Retinal pigment epithelial cell (primary cell): ENCODE results near the gene LAPTM4A.

Experiments used
- DNase-seq: peaks from one replicate; pipeline ENCODE4 v3.0.0-alpha.2; 2010; ENCODE audit warnings: low read depth
- H3K4me3 ChIP-seq: 2 replicates; pipeline ENCODE4 v1.5.1; 2011; ENCODE audit warnings: mild to moderate bottlenecking, low read length, control low read depth, moderate library complexity
- CTCF ChIP-seq: conservative IDR thresholded peaks from 2 replicates; pipeline ENCODE4 v1.5.1; 2011; ENCODE audit warnings: low read depth, low read length, control low read depth, inconsistent platforms

LAPTM4A gene

GRCh38 chr2:20025065-20025786 is 26.2 kb downstream of the LAPTM4A start:
- H3K4me3 ChIP-seq: no peak overlapping the region

GRCh38 chr2:20023688-20024087 is 27.7 kb downstream of the LAPTM4A start:
- no peak for DNase-seq
- TF ChIP-seq CTCF: no peak
- no peak overlapping the region for H3K4me3 ChIP-seq

More at GRCh38 chr2:20025065-20025786, 26.2 kb downstream of the LAPTM4A start:
- TF ChIP-seq CTCF: no peak
- no peak for DNase-seq

DNA sequence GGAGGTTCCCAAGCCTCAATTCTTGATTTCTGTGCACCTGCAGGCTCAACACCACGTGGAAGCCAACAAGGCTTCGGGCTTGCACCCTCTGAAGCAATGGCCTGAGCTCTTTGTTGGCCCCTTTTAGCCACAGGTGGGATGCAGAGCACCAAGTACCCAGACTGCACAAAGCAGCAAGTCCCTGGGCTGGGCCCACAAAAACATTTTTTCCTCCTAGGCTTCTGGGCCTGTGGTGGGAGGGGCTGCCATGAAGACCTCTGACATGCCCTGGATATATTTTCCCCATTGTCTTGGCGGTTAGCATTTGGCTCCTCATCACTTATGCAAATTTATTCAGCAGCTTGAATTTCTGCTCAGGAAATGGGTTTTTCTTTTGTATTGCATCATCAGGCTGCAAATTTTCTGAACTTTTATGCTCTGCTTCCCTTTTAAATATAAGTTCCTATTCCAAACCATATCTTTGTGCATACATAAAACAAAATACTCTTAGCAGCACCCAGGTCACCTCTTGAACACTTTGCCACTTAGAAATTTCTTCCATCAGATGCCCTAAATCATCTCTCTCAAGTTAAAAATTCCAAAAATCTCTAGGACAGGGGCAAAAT is 29.9 kb downstream of the LAPTM4A start:
- no peak for TF ChIP-seq CTCF
- H3K4me3 ChIP-seq: no peak overlapping the region
- DNase-seq: no peak

DNA sequence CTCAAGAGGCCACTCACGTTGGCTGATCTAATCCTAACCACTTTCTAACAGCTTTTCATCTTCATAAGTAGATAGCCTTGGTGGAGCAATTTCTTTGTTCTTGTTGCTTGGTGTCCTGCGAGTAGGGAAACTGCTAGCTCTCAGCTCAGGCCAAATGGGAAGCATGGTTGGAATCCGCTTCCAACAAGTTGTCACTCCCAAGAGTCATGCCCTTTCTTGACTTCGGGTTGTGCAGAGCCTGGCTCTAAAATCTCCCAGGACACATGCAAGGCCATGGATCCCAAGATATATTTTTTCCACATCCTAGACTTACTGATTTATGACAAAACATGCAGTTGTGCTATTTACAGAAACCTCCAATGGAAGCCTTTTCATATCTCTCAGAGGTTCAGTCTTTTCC is 31.7 kb downstream of the LAPTM4A start:
- TF ChIP-seq CTCF: no peak
- DNase-seq: no peak
- no peak overlapping the region for H3K4me3 ChIP-seq

DNA sequence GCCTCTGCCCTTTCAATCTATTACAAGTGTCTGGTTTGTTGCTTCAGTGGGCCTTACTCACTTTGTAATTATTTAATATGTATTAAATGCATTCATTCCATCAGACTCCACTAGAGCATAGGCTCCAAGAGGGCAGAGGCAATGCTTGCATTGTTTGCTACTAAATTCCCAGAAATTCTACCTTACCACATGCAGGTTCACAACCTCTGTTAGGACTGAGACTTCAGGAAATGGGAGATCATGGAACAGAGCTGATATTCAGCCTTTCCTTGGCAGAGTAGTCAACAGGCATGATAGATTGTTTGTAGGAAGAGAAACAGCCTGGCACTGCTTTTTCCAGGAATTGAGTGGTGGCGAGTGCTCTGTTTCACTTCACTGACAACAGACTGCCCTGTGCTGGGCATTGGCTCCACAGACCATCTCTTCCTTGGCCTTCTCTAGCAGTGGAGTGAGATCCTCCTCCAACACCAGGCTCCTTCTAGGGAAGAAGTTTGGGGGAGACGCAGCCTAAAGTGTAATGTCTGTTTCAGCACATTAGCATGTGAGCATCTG is 32.8 kb downstream of the LAPTM4A start:
- H3K4me3 ChIP-seq: no peak overlapping the region
- DNase-seq: no peak
- no peak for TF ChIP-seq CTCF

GRCh38 chr2:20016346-20016745 is 35.1 kb downstream of the LAPTM4A start:
- no peak for DNase-seq
- TF ChIP-seq CTCF: no peak
- H3K4me3 ChIP-seq: no peak overlapping the region

GRCh38 chr2:20015482-20016083 is 35.8 kb downstream of the LAPTM4A start:
- peak; percentile 50 for TF ChIP-seq CTCF
- H3K4me3 ChIP-seq: no peak overlapping the region
- no peak for DNase-seq
